Panc1 (cell line): Measurements from ENCODE around the gene SPACA9.

Source experiments
- POLR2AphosphoS5 ChIP-seq: IDR thresholded peaks from 2 replicates; pipeline ENCODE4 v1.6.1; 2012; ENCODE audit warnings: mild to moderate bottlenecking, low read depth, low read length, moderate library complexity
- TF ChIP-seq, protein P1 (sequence below): fragments of 450-650 bp; IDR thresholded peaks from 2 replicates; pipeline ENCODE4 v1.5.1; 2017; ENCODE audit warnings: mild to moderate bottlenecking
- TF ChIP-seq, protein P2 (sequence below), 2 experiments: IDR thresholded peaks; 2 replicates each; pipeline ENCODE4 v1.6.1; 2011 to 2012; ENCODE audit warnings: low read depth in 2 of 2, control low read depth in 1 of 2, low read length in 1 of 2, mild to moderate bottlenecking in 1 of 2, moderate library complexity in 1 of 2; ENCODE audit not compliant: insufficient read depth in 1 of 2

DNA sequence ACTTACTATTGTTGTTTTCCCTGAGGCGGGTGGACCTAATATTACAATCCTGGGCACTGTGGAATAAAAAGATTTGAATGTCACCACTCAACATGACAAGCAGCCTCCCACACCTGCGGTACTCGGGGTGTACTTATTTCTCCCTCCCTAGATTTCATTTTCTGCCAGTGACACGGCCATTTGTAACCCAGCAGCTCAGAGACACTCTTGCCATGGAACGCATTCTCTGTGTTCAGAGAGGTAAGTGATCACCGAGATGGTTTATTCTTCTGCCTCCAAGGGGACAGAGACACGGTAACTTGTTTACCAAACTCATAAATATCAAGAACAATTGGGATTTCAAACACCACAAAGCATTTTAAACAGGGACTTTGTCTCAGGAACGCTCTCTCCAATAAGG, 11.8 kb upstream of the SPACA9 start:
- TF ChIP-seq POLR2AphosphoS5, result no peak
- TF ChIP-seq, protein P1, sequence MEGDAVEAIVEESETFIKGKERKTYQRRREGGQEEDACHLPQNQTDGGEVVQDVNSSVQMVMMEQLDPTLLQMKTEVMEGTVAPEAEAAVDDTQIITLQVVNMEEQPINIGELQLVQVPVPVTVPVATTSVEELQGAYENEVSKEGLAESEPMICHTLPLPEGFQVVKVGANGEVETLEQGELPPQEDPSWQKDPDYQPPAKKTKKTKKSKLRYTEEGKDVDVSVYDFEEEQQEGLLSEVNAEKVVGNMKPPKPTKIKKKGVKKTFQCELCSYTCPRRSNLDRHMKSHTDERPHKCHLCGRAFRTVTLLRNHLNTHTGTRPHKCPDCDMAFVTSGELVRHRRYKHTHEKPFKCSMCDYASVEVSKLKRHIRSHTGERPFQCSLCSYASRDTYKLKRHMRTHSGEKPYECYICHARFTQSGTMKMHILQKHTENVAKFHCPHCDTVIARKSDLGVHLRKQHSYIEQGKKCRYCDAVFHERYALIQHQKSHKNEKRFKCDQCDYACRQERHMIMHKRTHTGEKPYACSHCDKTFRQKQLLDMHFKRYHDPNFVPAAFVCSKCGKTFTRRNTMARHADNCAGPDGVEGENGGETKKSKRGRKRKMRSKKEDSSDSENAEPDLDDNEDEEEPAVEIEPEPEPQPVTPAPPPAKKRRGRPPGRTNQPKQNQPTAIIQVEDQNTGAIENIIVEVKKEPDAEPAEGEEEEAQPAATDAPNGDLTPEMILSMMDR, result no peak
- TF ChIP-seq, protein P2, sequence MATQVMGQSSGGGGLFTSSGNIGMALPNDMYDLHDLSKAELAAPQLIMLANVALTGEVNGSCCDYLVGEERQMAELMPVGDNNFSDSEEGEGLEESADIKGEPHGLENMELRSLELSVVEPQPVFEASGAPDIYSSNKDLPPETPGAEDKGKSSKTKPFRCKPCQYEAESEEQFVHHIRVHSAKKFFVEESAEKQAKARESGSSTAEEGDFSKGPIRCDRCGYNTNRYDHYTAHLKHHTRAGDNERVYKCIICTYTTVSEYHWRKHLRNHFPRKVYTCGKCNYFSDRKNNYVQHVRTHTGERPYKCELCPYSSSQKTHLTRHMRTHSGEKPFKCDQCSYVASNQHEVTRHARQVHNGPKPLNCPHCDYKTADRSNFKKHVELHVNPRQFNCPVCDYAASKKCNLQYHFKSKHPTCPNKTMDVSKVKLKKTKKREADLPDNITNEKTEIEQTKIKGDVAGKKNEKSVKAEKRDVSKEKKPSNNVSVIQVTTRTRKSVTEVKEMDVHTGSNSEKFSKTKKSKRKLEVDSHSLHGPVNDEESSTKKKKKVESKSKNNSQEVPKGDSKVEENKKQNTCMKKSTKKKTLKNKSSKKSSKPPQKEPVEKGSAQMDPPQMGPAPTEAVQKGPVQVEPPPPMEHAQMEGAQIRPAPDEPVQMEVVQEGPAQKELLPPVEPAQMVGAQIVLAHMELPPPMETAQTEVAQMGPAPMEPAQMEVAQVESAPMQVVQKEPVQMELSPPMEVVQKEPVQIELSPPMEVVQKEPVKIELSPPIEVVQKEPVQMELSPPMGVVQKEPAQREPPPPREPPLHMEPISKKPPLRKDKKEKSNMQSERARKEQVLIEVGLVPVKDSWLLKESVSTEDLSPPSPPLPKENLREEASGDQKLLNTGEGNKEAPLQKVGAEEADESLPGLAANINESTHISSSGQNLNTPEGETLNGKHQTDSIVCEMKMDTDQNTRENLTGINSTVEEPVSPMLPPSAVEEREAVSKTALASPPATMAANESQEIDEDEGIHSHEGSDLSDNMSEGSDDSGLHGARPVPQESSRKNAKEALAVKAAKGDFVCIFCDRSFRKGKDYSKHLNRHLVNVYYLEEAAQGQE (IDR thresholded peaks at IDR 0.05; ENCODE audit: insufficient read depth in 1 of 2, low read depth in 2 of 2, low read length in 1 of 2), result no peak
